Neural cell (in vitro differentiated cells): ENCODE results near the gene PCP4. TPM values are rescaled to one million over a fixed set of nuclear protein-coding genes. Genes with fewer than 3 reads are reported as not detected.

Experiments
- H2AFZ ChIP-seq: fragments of 200-600, 300-800 bp; sonication (generic), shearing (Covaris generic); 2 replicates; pipeline ENCODE4 v1.6.0; 2014; ENCODE audit warnings: low read depth, mild to moderate bottlenecking, antibody characterized with exemption, low read length, moderate library complexity
- H3F3A ChIP-seq: fragments of 200-600 bp; shearing (Covaris generic); 2 replicates; pipeline ENCODE4 v1.6.1; 2016; ENCODE audit warnings: mild to moderate bottlenecking, moderate library complexity, mixed read lengths, antibody characterized with exemption, low read length; ENCODE audit not compliant: insufficient read depth, poor library complexity, severe bottlenecking
- H3K27ac ChIP-seq: fragments of 200-600, 300-800 bp; sonication (generic), shearing (Covaris generic); 2 replicates; pipeline ENCODE4 v1.5.1; 2014; ENCODE audit warnings: mild to moderate bottlenecking, low read length, moderate library complexity
- H3K27me3 ChIP-seq: fragments of 300-800, 200-600 bp; sonication (generic), shearing (Covaris generic); 2 replicates; pipeline ENCODE4 v1.6.0; 2014; ENCODE audit warnings: mild to moderate bottlenecking, low read depth, low read length, moderate library complexity; ENCODE audit not compliant: insufficient read depth
- H3K36me3 ChIP-seq: fragments of 300-800, 200-600 bp; sonication (generic), shearing (Covaris generic); 2 replicates; pipeline ENCODE4 v1.5.1; 2014; ENCODE audit warnings: mild to moderate bottlenecking, antibody characterized with exemption, low read length, moderate library complexity; ENCODE audit not compliant: insufficient read depth
- H3K4me2 ChIP-seq: fragments of 300-800, 200-600 bp; sonication (generic), shearing (Covaris generic); 2 replicates; pipeline ENCODE4 v1.6.0; 2014; ENCODE audit warnings: mild to moderate bottlenecking, low read length
- H3K4me3 ChIP-seq: fragments of 300-800, 200-600 bp; sonication (generic), shearing (Covaris generic); 2 replicates; pipeline ENCODE4 v1.5.1; 2014; ENCODE audit warnings: mild to moderate bottlenecking, low read length, moderate library complexity
- H3K79me2 ChIP-seq: fragments of 200-600 bp; shearing (Covaris generic); replicated peaks from 2 replicates; pipeline ENCODE4 v1.6.0; 2014; ENCODE audit warnings: mild to moderate bottlenecking, low read length, moderate library complexity; ENCODE audit not compliant: insufficient read depth
- H3K9ac ChIP-seq: fragments of 300-800, 200-600 bp; sonication (generic), shearing (Covaris generic); 2 replicates; pipeline ENCODE4 v1.6.1; 2016; ENCODE audit warnings: mild to moderate bottlenecking, low read length, mixed read lengths
- H3K9me2 ChIP-seq: fragments of 200-600 bp; shearing (Covaris generic); 2 replicates; pipeline ENCODE4 v1.6.1; 2016; ENCODE audit warnings: mild to moderate bottlenecking, low read length, mixed read lengths; ENCODE audit not compliant: insufficient read depth
- H3K9me3 ChIP-seq: fragments of 200-600, 300-800 bp; sonication (generic), shearing (Covaris generic); 2 replicates; pipeline ENCODE4 v1.6.1; 2016; ENCODE audit warnings: mild to moderate bottlenecking, mixed run types, low read length, moderate library complexity, mixed read lengths
- H4K20me1 ChIP-seq: fragments of 200-600 bp; shearing (Covaris generic); 2 replicates; pipeline ENCODE4 v1.6.1; 2016; ENCODE audit warnings: mild to moderate bottlenecking, mixed run types; ENCODE audit not compliant: insufficient read depth
- EP300 ChIP-seq: fragments of 450-650 bp; conservative IDR thresholded peaks from 2 replicates; pipeline ENCODE4 v1.6.1; 2014; ENCODE audit warnings: antibody characterized with exemption, mild to moderate bottlenecking, moderate library complexity; ENCODE audit not compliant: poor library complexity, severe bottlenecking
- EZH2 ChIP-seq: fragments of 200-600, 300-800 bp; shearing (Covaris generic), sonication (generic); IDR thresholded peaks from 2 replicates; pipeline ENCODE4 v1.6.1; 2014; ENCODE audit warnings: antibody characterized with exemption, low read length, borderline replicate concordance, mild to moderate bottlenecking; ENCODE audit not compliant: insufficient read depth, poor library complexity, severe bottlenecking
- MXI1 ChIP-seq: fragments of 450-650 bp; conservative IDR thresholded peaks from 2 replicates; pipeline ENCODE4 v1.6.1; 2014; ENCODE audit warnings: antibody characterized with exemption, mild to moderate bottlenecking; ENCODE audit not compliant: poor library complexity, severe bottlenecking
- POLR2AphosphoS5 ChIP-seq: IDR thresholded peaks from 2 replicates; pipeline ENCODE4 v1.6.1; 2012
- RAD21 ChIP-seq: fragments of 450-650 bp; conservative IDR thresholded peaks from 2 replicates; pipeline ENCODE4 v1.6.1; 2014; ENCODE audit warnings: antibody characterized with exemption, mild to moderate bottlenecking, moderate library complexity
- SMC3 ChIP-seq: fragments of 450-650 bp; conservative IDR thresholded peaks from 2 replicates; pipeline ENCODE4 v1.6.1; 2014; ENCODE audit warnings: antibody characterized with exemption, mild to moderate bottlenecking, moderate library complexity; ENCODE audit not compliant: poor library complexity
- TAF1 ChIP-seq: IDR thresholded peaks from 2 replicates; pipeline ENCODE4 v1.6.1; 2012; ENCODE audit warnings: low read depth
- polyA plus RNA-seq: library from polyadenylated mRNA; depleted of rRNA; stranded (reverse); fragments of >200 nt; gene quantifications from 2 replicates; pipeline ENCODE4 v1.2.3, GENCODE V29; 2014
- TF ChIP-seq, protein P1 (sequence below): IDR thresholded peaks from 2 replicates; pipeline ENCODE4 v1.6.1; 2012; ENCODE audit warnings: borderline replicate concordance
- TF ChIP-seq, protein P2 (sequence below): fragments of 450-650 bp; IDR thresholded peaks from 2 replicates; pipeline ENCODE4 v1.5.1; 2014; ENCODE audit warnings: antibody characterized with exemption, mild to moderate bottlenecking, moderate library complexity; ENCODE audit not compliant: poor library complexity, severe bottlenecking

The PCP4 gene
- polyA plus RNA-seq, 1 donor from 2014 or later = 10.1 TPM

DNA sequence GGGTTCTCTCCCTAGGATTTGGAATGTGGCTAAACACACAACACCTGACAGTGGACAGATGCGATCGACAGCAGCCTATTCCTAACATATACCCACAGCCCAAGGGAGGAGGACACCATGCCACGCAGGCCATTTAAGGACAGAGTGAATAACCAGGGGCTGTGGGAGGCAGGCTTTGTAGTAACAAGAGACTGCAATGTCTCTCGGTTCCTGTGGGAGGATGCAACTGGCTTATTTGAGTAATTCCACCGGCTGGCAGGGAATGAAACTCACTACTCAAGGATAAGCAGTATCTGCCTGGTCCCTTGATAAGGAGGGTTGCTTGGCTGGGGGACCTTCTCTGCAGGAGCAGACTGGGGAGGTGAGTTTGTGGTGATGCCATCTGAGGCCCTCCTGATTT lies 109.6 kb downstream of the PCP4 start:
- no peaks in the 10 kb centered on the region for H3K27me3 ChIP-seq
- no peak overlapping the region for H2AFZ ChIP-seq
- H3K4me3 ChIP-seq = no peak overlapping the region
- TF ChIP-seq POLR2AphosphoS5 (no peak), TAF1 (no peak), RAD21 (no peak), EP300 (no peak), MXI1 (no peak), EZH2 (no peak), SMC3 (no peak)
- TF ChIP-seq, protein P1, sequence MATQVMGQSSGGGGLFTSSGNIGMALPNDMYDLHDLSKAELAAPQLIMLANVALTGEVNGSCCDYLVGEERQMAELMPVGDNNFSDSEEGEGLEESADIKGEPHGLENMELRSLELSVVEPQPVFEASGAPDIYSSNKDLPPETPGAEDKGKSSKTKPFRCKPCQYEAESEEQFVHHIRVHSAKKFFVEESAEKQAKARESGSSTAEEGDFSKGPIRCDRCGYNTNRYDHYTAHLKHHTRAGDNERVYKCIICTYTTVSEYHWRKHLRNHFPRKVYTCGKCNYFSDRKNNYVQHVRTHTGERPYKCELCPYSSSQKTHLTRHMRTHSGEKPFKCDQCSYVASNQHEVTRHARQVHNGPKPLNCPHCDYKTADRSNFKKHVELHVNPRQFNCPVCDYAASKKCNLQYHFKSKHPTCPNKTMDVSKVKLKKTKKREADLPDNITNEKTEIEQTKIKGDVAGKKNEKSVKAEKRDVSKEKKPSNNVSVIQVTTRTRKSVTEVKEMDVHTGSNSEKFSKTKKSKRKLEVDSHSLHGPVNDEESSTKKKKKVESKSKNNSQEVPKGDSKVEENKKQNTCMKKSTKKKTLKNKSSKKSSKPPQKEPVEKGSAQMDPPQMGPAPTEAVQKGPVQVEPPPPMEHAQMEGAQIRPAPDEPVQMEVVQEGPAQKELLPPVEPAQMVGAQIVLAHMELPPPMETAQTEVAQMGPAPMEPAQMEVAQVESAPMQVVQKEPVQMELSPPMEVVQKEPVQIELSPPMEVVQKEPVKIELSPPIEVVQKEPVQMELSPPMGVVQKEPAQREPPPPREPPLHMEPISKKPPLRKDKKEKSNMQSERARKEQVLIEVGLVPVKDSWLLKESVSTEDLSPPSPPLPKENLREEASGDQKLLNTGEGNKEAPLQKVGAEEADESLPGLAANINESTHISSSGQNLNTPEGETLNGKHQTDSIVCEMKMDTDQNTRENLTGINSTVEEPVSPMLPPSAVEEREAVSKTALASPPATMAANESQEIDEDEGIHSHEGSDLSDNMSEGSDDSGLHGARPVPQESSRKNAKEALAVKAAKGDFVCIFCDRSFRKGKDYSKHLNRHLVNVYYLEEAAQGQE = no peak
- TF ChIP-seq, protein P2, sequence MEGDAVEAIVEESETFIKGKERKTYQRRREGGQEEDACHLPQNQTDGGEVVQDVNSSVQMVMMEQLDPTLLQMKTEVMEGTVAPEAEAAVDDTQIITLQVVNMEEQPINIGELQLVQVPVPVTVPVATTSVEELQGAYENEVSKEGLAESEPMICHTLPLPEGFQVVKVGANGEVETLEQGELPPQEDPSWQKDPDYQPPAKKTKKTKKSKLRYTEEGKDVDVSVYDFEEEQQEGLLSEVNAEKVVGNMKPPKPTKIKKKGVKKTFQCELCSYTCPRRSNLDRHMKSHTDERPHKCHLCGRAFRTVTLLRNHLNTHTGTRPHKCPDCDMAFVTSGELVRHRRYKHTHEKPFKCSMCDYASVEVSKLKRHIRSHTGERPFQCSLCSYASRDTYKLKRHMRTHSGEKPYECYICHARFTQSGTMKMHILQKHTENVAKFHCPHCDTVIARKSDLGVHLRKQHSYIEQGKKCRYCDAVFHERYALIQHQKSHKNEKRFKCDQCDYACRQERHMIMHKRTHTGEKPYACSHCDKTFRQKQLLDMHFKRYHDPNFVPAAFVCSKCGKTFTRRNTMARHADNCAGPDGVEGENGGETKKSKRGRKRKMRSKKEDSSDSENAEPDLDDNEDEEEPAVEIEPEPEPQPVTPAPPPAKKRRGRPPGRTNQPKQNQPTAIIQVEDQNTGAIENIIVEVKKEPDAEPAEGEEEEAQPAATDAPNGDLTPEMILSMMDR = no peak
- no peaks in the 10 kb centered on the region for H4K20me1 ChIP-seq
- no peak overlapping the region for H3K9ac ChIP-seq
- H3K27ac ChIP-seq = no peak overlapping the region
- H3K79me2 ChIP-seq = no peaks in the 10 kb centered on the region
- peaks cover 3% of the 10 kb centered on the region for H3K9me3 ChIP-seq
- no peaks in the 10 kb centered on the region for H3K36me3 ChIP-seq
- no peaks in the 10 kb centered on the region for H3F3A ChIP-seq
- no peak overlapping the region for H3K4me2 ChIP-seq
- H3K9me2 ChIP-seq = no peaks in the 10 kb centered on the region

Other genes with a start within 250 kb of the PCP4 start
- 0.72 and 1.1 TPM in 2 replicates for gene IGSF5, start 122.3 kb upstream of the PCP4 start, polyA plus RNA-seq